ENCODE results near the gene PRICKLE2.

Gene PRICKLE2

DNA sequence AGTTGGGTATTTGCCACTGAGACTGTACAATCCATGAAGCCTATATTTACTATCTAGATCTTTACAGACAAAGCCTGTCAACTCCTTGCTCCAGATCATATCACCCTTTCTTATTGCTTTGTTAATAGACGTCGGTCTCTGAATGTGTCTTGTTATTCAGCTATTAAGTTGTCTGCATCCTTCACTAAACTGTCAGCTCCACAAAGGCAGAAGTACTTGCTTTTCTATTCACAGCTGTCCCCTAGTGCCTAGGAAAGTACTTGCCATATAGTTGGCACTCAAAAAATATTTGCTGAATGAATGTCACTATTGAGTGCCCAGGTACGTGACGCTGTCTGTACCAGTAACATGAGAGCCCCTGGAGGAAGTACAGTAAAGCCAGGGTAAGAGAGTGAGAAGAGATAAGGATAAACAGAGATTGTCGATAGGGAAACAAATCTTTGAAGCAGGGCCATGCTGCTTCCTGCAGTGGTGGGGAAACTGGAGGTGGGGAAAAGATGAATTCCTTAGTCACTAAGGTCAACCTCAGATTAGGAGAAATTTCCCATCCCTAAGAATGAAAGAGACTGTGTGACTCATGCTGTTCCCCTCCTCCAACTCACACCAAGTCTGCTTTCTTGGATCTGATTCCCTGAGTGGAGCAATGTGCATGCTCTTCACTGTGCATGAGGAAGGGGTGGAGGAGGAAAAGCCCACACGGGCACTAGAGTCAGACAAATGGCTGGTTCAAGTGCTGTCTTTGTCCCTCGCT, 36.3 kb downstream of the PRICKLE2 start:
- no peak for DNase-seq (ENCODE audit: low read depth)

DNA sequence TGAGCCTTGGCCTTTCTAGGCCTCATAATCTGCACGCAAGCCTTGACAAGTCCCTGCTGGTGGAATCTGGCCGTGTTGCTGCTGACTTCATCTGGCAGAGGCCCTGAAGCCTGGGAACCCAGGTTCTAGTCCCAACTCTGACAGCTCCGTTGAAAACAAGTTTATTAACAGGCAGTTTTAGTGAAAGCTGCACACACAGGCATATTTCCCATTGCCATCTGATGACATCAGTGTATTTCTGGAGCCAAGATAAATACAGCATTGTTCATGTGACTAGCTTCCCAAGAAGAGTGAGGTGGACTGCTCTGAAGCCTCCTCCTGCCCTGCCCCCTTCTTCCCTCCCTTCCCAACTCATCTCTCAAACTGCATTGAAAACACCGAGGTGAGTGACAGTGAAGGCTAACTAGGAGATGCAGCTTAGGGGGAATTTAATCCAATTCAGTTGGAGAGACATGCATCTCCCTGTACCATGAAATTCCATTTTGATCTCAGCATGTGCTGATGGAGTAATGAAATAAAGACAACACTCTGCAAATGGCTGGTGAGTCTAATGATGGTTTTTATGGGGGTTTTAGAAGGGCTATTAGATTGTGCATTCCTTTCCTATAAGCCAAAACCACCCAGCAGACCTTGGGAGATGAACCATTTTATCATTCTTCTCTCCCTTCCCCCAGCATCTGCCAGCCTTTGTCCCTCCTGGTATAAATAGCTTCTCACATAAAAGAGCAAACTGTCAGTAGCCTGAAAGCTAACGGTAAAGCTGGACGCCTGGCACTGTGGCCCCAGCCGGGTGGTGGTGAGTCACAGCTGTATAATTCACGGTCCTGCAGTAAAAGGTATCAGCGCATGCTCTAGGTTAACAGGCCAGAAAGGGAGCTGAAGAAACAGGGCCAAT, 38.0 kb downstream of the PRICKLE2 start:
- DNase-seq (ENCODE audit: low read depth), result no peak

DNA sequence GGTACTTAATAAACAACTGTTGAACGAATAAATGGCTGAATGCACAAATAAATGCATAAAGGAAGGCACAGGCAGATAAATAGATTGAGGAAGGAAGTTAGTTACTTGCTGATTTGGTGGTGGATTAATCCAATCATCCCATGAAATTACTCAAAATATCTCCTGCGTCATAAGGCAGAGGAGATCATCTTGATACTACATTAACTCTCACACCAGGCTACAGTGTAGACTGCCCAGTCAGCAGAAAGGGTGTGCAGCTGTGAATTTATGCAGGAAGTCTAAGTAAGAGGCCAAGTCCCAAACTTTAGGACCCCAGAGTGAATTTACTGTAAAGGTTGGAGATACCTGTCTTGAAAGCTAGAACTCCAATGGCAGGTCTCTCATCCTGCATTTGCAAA, 38.6 kb downstream of the PRICKLE2 start:
- DNase-seq (ENCODE audit: low read depth), result no peak

DNA sequence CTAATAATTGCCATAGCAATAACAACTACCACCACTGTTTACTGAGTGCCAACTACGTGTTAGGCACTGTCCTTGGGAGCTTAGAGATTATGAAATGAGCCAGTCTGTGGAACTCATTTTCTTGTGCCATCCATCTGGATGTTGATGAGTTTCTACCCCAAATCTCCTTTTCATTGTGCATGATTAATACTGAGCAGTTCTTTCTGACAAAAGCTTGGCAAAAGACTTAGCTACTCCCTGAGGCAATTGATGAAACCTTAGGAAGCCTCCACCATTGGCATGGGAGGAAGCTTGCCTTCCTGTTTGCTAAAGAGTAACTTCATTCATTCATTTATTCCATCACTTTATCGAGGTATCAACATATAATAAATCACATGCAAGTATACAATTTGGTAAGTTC, 39.8 kb downstream of the PRICKLE2 start:
- no peak for DNase-seq (ENCODE audit: low read depth)

DNA sequence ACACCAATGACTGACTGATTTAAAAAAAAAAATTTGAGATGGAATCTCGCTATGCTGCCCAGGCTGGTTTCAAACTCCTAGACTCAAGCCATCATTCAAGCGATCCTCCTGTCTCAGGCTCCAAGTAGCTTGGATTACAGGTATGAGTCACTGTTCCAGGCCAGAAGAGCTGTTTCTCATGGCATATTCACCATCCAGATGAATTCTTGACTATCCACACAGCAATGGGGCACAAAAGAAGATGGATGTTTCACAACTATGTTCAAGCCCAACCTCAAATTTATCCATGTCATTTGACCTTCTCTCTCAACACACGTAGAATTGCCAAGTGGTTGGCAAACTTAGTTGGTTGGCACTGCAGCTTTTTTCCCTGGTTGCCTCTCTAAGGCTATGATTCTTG, 40.6 kb downstream of the PRICKLE2 start:
- no peak for DNase-seq (ENCODE audit: low read depth)

DNA sequence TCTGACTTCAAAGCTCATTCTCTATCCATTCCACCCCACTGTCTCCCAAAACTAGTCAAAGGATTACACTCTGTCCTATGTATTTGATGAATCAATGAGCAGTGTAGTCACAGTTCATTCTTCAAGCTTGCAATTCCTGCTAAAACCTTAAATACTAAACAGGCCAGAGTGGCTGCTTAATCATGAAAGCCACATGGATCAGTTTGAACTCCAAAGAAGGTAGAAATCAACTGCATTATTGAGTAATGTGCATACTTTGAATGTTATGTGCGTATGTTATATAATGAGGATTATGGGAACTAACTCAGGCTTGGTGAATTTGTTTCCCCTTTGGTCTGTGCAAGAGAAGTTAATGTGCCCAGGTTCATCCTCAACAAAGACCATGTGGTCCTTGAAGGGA, 45.4 kb downstream of the PRICKLE2 start:
- no peak for DNase-seq (ENCODE audit: low read depth)

DNA sequence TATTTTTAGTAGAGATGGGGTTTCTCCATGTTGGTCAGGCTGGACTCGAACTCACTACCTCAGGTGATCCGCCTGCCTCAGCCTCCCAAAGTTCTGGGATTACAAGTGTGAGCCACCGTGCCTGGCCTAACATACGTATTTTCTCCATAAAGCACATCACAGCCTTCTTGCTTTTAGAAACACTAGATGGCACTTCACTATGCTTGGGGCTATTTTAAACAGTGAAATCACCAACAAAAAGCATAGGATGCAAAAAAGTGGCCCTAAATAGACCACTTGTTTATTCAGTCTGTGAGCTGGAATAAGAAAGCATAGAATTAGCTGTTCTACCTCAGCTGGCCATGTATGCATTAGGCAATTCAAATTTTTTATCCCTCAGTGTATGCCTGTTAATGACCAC, 46.0 kb downstream of the PRICKLE2 start:
- no peak for DNase-seq (ENCODE audit: low read depth)

DNA sequence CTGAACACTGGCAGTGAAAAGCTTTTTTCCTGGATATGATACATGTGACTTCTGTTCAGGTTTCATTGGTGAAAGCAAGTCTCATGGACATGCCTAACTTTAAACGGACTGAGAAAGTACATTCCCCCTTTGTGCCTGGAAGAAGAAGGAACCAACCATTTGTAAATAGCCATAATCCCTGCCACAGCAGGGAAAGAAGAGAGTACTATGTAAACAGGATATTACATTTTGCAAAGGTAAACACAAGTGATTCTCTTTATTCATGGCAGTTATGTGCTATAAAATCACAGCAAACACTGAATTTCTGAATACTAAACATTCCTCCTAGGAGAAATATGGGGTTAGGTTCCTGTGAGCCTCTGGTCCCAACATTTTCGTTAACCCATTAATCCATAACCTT, 46.8 kb downstream of the PRICKLE2 start:
- DNase-seq (ENCODE audit: low read depth), result no peak

DNA sequence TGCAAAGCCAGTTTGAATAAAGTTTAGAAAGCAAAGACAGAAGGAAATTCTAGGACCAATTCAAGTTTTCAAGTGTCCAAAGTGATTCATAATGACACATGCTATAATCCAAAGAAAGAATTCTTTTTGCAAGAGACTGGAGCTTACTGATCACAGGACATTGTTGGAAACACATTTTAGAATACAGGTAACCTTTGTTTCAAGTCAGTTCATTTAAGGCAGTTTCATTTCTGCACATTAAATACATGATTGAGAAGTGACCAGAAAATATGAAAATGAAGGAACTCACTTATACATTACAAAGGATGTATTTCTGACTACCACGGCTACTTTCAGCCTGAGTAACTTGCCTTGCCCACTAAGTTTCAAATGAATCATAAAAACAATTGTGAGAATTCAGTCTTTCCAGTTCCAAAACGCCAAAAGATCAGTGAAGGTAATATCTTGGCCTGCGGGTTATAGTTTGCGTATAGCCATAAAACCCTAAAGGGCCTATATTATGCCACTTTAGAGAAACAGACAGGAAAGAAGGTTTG, 48.7 kb downstream of the PRICKLE2 start:
- no peak for DNase-seq (ENCODE audit: low read depth)

DNA sequence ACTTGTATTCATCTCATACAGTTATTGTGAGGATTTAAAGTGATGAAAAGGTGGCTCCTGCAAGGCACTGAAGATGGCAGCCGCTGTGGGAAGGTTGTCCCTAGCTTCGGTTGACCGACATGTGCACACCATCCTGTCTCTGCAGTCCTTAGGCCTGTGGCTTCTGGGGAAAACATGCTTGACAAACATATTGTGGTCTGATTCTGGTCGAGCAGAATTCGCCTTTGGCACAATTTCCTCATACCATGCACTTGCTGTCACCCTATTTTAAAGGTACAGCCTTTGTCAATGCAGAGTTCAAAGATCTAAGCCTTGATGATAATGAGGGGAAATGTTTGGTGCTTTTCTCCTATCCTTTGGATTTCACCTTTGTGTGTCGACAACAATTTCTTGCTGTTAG, 50.9 kb downstream of the PRICKLE2 start:
- no peak for DNase-seq (ENCODE audit: low read depth)

DNA sequence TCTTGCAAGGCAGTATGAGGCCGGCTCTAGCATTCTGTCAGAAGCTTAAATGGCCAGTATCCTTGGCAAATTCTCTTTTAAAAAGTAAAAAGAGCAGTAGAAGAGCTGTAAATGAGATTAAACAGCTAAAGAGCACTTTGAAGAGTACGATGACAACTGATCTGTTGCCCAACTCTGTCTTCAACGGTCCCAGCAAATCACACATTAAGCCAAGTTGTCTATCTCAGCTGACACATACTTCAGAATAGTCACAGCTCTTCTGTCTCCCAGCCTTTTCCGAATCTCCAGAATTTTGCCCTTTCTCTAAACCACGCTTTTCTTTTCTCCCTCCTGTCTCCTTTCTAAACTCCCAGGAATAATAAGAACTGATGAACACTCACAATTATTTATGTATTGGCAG, 51.7 kb downstream of the PRICKLE2 start:
- no peak for DNase-seq (ENCODE audit: low read depth)

DNA sequence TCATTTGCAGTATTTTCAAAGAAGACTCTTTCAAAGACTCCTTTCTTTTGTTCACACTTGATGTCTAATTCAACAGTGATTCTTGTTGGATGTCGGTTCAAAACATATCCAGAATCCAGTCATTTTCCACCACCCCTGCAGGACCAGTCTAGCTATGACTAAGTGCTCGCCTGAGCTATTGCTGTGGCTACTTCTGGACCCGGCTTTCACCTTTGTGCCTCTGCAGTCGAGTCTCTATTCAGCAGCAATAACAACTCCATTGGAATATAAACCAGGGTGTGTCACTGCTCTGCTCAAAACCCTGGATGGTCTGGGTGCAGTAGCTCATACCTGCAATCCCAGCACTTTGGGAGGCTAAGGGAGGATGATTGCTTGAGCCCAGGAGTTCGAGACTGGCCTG, 55.0 kb downstream of the PRICKLE2 start:
- DNase-seq (ENCODE audit: low read depth), result no peak

DNA sequence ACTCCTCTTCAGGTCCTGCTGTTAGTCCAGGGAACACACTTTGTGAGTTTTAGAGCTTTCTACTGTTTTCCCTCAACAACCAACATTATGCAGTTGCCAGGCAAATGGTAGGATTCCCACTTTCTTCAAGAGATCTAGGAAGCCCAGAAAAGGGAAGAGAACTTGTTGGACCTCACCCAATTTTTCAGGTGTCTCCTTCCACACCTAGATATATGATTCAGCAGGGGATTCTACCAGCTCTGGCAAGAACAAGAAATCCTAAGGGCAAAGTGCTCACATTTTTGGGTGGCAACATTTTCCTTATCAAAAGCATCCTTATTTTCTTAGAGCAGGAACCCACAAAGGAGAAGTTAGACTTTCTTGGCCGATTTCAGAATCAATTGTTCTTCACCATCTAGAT, 57.4 kb downstream of the PRICKLE2 start:
- no peak for DNase-seq (ENCODE audit: low read depth)

DNA sequence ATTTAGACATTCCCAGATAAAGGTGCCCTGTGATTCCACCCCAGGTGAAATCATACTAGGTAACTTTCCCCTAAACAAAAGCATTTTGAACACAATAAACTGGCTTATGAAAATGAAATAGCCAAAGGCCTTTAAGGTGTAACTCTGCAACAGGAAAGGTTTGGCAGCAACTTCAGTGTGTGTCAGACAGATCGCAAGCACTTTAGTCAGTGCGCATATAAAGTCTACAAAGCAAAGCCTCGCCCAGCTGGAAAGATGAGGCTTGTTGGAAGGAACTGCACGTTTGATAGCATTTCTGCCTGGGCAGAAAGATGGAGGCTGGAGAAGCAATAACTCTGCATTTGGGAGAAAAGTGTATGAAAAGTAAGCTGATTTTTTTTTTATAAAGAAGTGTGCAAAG, 57.9 kb downstream of the PRICKLE2 start:
- no peak for DNase-seq (ENCODE audit: low read depth)

DNA sequence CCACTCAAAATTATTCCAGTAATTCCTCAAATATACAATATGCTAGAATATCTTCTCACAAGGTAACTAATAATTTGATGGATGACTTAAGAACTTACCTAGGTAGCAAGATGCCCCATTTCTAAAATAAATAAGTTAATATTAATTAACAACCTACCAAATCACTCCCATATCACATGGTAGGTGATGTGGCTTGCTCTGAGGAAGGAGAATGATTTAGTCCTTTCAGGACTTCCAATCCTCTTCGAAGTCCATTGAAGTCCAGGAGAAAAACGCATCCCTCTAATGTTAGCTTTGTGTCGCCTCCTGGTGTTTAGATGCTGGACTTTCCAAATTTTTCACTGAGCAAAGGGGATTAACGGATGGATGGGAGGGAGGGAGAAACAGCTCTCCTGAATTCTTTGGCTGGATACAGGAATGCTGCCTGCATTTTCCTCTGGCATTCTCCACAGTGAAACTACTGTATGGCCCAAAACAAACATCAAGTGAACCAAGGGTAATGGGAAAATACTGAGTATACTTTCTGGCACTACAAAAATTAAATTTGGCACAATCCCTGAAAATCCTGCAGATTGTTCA, 58.6 kb downstream of the PRICKLE2 start:
- no peak for DNase-seq (ENCODE audit: low read depth)

DNA sequence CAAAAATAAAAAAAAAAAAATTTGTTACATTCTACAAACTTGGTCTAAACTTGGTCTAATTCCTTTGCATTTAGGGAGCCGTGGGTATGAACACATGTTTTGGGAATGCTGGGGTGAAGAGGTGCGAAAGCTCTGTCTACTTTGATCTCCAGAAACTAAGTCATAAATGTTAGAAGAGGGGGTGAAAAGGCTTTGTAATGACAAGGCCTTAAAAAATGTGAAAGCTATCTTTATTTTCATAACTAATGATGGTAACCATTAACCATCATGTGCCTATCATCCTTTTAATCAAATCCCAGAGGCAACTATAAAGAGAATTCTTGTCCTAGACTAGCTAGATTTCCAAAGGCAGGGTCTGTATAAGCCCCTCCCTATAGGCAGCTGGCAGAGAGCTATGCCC, 60.9 kb downstream of the PRICKLE2 start:
- DNase-seq (ENCODE audit: low read depth), result no peak

DNA sequence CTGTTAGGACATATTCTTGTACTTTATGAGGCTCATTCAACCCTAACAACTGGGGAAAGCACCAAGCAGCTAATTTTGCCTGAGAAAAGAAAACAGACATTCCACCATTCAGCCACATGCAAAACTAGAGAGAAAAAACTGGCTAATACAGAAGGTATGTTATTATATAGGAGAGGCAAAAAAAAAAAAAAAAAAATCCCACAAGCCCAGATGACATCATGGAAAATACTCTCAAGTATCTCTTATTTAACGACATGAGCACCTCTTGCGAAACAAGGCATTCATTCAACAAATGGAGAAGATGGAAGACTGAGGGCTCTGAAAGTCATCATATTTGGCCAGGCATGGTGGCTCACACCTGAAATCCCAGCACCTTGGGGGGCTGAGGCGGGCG, 61.5 kb downstream of the PRICKLE2 start:
- DNase-seq (ENCODE audit: low read depth), result no peak

DNA sequence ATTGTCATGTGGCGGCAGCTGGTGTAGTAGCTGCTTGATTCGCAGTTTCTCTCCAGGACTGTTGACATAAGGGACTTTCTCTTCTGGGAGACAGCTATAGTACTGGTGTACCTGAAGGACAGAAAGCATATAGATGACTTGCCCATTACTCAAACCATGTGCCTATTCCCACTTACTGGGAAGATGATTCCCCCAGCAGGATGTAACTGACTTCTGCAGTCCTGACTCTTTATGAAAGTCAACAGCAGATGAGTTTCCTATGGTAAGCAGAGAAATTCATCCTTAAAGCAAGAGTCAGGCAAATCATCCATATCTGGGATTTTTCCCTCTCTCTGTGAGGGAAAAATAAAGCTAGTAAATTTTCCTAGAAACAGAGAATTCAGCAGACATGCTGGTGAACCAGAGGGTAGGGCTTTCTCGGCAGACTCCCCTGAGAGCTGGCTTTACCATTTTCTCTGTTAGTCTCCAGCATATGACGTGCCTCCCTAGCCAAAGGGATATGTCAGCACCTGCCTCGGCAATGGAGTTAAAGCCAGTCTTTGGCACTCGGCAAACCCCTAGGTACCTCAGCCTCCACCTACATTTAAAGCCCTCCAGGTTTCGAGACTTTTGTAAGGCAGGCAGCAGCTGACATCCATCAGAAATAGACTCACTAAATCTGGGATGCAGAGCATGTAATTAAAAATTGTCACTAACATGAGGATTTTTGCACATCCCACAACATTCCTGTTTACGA, 62.1 kb downstream of the PRICKLE2 start:
- no peak for DNase-seq (ENCODE audit: low read depth)

DNA sequence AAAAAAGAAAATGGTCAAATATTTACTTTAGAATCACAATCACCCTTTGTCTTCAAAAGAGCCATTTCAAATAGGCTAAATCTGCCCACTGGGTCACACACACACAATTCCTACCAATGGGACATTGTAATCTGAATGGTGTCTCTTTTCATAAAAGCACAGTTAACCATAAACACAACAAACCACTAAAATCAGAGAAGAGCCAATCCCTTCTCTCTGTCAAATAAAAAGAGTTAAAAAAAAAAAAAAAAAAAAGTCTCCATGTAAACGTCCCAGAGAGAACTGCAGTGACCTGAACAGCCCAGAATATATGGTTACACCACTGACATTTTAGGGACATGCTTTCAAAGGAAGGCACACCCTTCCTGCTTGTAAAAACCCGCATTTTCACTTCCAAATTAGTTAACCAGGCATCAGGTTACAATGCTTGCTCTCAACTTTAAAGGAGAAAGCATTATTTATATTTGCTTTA, 63.7 kb downstream of the PRICKLE2 start:
- no peak for DNase-seq (ENCODE audit: low read depth)

DNA sequence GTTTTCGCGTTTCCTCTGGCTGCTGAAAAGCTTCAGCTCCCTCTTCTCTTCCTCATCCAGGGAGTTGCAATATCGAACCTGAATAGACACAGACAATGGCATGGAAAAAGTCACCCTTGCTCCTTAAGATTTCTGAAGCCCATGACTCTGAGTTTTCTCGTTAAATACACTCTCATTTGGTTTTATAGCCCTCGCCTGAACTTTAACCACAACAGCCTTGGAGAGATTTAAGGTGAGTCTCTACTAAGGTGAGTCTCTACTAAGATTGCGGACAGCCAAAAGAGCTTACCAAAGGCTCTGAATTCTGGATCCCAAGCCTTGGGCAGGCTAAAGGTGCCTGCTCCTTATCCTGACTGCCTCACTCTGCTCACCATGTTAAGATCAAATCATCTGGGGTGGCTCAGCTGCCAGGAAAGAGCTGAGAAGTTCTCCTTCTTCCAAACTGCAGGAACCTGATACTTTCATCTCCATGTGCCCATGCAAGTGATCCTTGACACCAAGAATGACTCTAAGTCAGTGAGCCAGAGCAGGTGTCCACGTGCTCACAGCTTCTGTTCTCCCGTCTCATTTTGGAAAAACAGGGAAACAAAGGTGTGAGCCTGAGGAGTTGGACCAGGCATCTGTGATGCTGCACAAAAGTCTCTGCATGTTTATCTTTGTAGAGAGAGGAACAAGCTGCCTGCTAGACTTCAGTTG, 65.1 kb downstream of the PRICKLE2 start:
- DNase-seq (ENCODE audit: low read depth), result no peak

DNA sequence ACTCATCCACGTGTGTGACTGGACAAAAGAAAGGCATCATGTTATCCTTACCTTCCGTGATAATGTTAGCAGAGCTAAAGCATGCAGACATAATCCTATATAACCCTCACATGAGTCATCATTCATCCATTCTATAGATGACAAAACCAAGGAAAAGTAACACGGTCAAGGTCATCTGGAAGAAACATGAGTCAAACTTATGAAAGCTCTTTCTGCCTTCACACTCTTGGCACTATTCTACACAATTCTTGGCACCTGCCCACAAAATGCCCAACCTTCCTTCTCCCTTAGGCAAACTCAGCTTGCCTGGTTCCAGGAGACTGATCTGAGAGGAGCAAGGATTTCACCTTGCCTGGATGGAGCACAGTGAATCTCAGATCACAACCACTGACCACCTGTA, 66.9 kb downstream of the PRICKLE2 start:
- DNase-seq (ENCODE audit: low read depth), result no peak
